ENCODE results near the gene OPA3. TPM values are rescaled to one million over a fixed set of nuclear protein-coding genes. Genes with fewer than 3 reads are reported as not detected.
A peak's percentile ranks its signal among the peaks of the same experiment; 100 is the strongest.

OPA3 gene
- total and polyA plus RNA-seq, 10 donors, result 2.8 to 18.4 (median 16.0) TPM

GRCh38 chr19:45600340-45600885 lies 15.8 kb upstream of the OPA3 start:
- Histone ChIP-seq H3K27me3 (replicated peaks in 1 of 7) (peaks cover 7 to 89% (median 44%) of the 10 kb centered on the region in 7 donors), H3K4me1 (peaks cover 6 to 65% (median 47%) of the 10 kb centered on the region in 6 donors), H3K9me3 (no peaks in the 10 kb centered on the region), H3K27ac (peak overlapping the region in 1 of 8 donors; percentile 75), H3K4me3 (peak overlapping the region in 3 of 8 donors; percentile 33 to 64 (median 37)), H3K36me3 (no peaks in the 10 kb centered on the region)
- TF ChIP-seq POLR2AphosphoS5 (IDR thresholded peaks at IDR 0.05) (no peak), CTCF (IDR thresholded peaks at IDR 0.05 in 8 of 11, conservative IDR thresholded peaks at IDR 0.05 in 3 of 11) (no peak), POLR2A (IDR thresholded peaks at IDR 0.05) (no peak)
- WGBS, 5 donors, result 53 to 64% (median 61%) methylated on average over 5 of the region's 5 CpGs
- intact Hi-C loops (cut with DNase I; ENCODE audit: low total_unique reads), result no loop called here
- no peak for DNase-seq

GRCh38 chr19:45599286-45599685 lies 14.7 kb upstream of the OPA3 start:
- intact Hi-C loops (cut with DNase I; ENCODE audit: low total_unique reads), result no loop called here
- H3K27ac ChIP-seq, result peak overlapping the region in 2 of 8 donors; percentile 55 to 75
- H3K9me3 ChIP-seq, result no peaks in the 10 kb centered on the region
- H3K4me1 ChIP-seq, result peaks cover 6 to 65% (median 47%) of the 10 kb centered on the region in 6 donors
- WGBS, 5 donors, result 19 to 28% (median 21%) methylated on average over 13 of the region's 13 CpGs
- no peak for DNase-seq
- H3K27me3 ChIP-seq (replicated peaks in 1 of 7), result peaks cover 7 to 97% (median 44%) of the 10 kb centered on the region in 7 donors
- TF ChIP-seq POLR2AphosphoS5 (IDR thresholded peaks at IDR 0.05) (no peak), CTCF (IDR thresholded peaks at IDR 0.05 in 8 of 11, conservative IDR thresholded peaks at IDR 0.05 in 3 of 11) (no peak), POLR2A (IDR thresholded peaks at IDR 0.05) (no peak)
- no peaks in the 10 kb centered on the region for H3K36me3 ChIP-seq
- no peak overlapping the region for H3K4me3 ChIP-seq

DNA sequence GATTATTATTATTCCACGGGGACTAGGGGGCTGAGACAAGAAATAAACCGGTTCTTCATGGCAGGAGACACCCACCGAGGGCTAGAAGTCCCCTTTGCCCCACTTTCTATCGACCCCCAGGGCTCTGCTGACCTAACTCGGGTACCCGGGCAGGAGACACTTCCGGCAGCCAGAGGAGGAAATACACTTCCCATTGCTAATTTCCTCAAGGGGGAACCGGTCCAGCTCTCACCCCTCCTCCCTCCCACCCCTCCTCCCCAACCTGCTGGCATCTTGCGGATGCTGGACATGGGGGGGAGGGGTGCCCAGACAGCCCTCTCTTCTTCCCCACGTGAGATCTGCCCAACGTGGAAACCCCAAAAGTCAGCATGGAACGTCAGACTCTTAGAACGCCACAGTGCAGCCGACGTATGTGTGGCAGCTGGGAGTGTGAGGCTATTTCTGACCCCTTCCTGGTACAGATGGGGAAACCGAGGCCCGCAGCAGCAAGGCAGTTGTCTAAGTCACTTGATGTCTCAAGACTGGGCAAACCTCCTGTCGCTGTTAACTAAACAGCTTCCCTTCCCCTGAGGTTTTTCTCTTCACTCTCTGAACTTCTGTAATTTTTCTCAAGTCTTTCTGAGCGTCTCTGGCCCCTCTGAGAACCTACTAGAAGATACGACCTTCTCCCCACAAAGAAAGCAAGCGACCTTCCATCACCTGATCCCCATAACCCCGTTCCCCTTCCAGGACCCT lies 13.8 kb upstream of the OPA3 start:
- Histone ChIP-seq H3K36me3 (no peaks in the 10 kb centered on the region), H3K27ac (peak overlapping the region in 6 of 8 donors; percentile 3 to 75 (median 48)), H3K27me3 (replicated peaks in 1 of 7) (peaks cover 7 to 92% (median 44%) of the 10 kb centered on the region in 7 donors), H3K4me3 (peak overlapping the region in 3 of 8 donors; percentile 1 to 49 (median 8)), H3K4me1 (peaks cover 6 to 65% (median 47%) of the 10 kb centered on the region in 6 donors), H3K9me3 (no peaks in the 10 kb centered on the region)
- whole genome bisulfite sequencing, 5 donors, result 1 to 4% (median 3%) methylated on average over 20 to 22 of the region's 22 CpGs
- intact Hi-C loops (cut with DNase I; ENCODE audit: low total_unique reads), result no loop called here
- TF ChIP-seq CTCF (IDR thresholded peaks at IDR 0.05 in 8 of 11, conservative IDR thresholded peaks at IDR 0.05 in 3 of 11) (no peak), POLR2A (IDR thresholded peaks at IDR 0.05) (no peak), POLR2AphosphoS5 (IDR thresholded peaks at IDR 0.05) (no peak)
- no peak for DNase-seq

Measured in spleen (tissue), 11 donors.